Cerebellar cortex (tissue), 1 donor: ENCODE measurements around the gene MAP3K4.

Source experiments
- DNase-seq: peaks from one replicate; pipeline ENCODE4 v3.0.0-alpha.2; 2015; ENCODE audit warnings: low spot score

MAP3K4 gene

DNA sequence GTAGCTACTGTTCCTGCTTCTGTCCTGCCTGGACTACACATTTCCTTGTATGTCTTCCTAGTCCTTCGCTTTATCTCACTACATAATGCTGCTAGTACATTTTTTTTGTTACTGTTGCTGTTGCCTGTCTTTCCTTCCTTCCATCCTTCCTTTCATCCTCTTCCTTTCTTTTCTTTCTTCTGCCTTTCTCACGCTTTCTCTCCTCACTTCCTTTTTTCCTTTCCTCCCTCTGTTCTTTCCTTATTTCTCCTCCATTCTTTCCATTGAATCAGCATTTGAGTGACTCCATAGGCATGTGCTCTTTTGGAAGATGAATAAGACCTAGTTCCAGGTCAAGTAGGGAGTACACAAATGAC is 46.3 kb downstream of the MAP3K4 start:
- no peak for DNase-seq

DNA sequence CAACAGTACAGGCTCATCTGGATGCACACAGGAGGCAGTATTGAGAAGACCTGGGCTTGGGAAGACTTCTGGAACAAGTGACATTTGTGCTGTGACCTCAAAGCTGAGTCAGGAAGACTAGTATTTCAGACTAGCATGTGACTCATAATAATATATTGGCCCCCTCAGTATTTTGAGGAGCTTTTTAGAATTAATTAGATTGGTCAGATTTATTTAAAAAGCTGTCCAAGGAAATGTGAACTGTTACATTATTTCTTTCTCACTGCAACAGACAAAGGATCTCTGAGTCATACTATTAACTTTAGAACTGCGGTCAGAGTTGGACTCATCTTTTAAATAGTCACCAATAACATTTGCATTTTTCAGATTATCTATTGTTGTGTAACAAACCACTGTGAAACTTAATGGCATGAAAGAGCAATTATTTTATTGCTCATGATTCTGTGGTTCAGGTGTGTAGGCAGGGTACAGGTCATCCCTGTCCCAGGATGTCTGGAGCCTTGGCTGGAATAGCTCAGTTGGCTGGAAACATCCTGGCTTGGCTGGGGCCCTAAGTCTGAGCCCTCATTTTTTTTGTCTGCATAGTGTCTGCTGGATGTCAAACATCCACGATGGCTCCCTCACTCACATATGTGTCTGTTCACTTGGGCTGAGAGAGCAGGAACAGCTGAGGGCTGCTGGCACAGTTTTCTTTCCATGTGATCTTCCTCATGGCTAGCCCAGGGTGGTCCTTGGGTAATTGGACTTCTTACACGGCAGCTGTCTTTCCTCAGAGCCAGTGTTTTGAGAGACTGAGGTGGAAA is 46.9 kb downstream of the MAP3K4 start:
- peak; percentile 32 for DNase-seq

DNA sequence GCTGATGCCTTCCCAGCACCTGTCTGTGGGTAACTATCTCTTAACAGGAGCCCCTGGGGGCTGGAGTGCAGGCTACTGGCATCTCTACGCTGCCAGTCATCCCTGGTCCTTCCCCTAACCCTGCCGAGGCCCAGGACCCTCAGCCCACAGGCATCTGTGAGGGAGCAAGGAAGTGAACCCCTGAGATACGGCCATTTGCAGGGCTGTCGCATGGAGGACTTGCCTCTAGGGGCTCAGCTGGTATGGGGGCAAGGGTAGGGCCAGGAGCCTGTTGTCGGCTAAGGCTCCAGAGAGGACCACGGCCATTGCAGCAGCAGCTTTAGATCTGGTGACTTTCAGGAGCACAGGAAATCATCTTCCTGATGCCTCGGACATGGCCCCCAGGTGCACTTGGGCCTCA is 49.7 kb downstream of the MAP3K4 start:
- no peak for DNase-seq

DNA sequence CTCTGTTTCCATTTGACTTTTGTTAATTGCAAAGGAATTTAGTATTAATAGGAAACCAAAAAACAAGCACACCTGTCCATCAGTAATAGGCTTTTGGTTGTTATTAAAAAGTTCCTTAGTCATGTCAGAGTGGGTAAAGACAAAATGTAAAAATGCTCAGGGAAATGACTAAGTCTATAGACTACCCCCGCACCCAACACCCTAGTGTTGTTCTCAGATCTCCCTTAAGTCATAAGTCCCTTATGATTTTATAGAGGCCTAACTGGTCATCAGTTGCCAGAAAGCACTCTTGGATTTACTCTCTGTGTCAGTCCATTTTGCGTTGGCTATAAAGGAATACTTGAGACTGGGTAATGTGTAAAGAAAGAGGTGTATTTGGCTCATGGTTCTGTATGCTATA is 52.8 kb downstream of the MAP3K4 start:
- DNase-seq = no peak

DNA sequence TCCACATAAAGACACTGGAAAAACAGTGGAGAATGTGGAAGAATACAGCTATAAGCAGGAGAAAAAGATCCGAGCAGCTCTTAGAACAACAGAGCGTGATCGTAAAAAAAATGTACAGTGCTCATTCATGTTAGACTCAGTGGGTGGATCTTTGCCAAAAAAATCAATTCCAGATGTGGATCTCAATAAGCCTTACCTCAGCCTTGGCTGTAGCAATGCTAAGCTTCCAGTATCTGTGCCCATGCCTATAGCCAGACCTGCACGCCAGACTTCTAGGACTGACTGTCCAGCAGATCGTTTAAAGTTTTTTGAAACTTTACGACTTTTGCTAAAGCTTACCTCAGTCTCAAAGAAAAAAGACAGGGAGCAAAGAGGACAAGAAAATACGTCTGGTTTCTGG is 57.1 kb downstream of the MAP3K4 start:
- no peak for DNase-seq

DNA sequence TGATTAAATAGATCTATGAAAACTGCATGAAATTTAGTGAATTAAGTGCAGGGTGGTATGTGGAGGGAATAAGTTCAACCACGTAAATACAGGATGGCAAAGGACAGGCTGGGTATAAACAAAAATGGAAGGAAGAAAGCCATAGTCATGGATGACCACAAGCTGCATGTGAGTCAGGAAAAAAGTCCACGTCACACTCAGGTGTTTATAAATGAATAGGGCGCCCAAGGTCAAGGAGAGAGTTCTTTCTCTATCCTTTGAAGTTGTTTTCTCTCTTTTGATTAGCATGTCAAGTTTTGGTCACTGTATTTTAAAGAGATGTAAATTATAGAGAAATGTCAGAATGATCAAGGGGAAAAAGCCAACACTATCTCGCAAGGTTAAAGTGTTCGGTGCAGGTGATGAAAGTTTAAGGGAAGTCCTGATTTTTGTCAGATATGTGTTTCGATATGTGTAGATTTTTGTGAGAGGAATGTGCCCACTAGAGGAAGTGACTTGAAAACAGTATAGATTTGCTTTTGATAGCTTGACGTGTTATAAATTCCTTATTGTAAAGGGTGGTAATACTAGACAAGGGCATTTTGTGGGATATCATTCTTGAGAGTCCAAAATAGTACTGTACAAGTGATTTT is 58.7 kb downstream of the MAP3K4 start:
- DNase-seq = no peak

DNA sequence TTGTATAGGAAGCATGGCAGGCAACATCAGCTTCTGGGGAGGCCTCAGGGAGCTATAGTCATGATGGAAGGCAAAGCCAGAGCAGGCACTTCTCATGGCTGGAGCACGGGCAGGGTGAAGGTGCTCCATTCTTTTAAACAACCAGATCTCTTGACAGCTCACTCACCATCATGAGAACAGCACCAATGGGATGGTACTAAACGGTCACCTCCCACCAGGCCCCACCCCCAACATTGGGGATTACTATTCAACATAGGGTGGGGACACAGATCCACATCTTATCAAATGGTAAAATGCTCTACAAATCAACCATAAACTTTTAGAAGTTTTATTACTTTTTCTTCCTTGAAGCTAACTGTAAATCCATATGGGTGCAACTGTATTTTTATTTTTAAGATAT is 61.5 kb downstream of the MAP3K4 start:
- no peak for DNase-seq

DNA sequence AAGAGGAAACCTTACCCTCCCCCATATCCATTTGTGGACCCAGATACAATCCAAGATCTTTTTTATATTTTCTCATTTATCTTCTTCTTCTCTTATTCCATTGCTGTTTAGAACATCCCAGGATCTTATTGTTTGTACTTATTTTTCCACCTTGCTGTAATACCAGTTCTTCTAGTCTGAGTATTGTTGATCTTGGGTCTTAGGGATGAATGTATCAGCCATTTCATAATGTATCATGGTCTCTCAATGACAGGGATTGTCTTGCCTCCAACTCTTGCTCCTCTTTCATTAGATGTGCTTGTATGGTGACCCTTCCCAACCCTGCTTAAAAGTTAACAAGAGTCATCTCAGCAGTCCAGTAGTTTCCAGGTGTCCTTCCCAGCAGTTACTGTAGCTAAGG is 63.3 kb downstream of the MAP3K4 start:
- no peak for DNase-seq

DNA sequence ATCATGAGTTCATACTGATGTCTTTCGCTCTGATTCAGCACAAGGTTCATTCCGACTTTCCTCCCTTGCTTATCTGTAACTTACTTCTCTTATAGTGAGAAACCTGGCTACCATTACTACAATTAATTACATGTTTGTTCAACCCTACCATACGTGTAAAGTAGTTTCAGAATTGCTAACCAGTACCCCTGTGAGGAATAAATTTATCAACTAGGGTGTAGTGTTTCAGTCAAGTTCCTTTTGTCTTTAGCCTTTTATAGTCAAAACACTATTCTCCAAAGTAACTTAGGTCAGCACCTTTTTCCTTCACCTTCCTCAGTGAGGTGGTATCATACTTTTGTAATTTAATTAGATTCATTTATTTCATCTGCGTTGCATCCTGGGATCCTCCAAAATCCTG is 64.9 kb downstream of the MAP3K4 start:
- no peak for DNase-seq

DNA sequence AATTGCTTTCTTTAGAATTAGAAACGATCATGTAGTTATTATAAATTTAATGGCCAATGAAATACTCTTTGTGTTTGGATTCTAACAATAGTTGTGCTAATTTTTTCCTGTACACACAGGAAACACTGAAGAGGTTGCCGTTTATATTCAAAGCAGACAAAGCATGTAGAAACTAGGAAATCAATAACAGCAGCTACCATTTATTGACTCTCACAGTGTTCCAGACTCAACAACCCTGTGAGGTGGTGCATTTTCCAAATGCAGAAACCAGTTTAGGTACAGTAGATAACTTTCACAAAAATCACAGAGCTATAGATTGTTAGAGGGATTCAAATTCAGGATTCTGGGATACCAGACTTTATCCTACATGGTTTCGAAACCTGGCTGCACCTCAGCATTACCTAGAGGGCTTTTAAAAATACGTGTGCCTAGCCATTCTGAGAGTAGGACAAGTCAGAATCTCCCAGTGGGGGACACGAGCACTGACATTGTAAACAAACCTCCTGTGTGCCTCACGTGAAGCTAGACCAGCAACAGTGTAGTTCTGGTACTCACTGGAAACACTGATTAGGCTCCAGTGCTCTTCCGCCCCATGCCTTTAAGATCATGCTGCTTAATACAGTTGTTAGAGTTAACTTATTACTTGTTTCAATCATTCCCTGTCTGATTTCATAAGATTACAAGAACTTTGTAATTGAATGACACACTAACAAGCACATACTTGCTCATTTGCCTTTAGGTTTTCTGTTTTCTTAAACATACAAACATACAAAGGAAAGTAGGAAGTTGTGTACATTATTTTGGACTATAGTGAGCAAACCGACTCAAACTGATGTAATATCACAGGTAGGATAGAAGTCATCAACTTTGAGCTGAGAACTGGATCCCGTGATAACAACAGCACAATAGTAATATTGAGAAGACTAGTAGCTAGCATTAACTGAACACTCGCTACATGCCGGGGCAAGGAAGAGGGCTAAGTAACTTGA is 65.8 kb downstream of the MAP3K4 start:
- DNase-seq = no peak

DNA sequence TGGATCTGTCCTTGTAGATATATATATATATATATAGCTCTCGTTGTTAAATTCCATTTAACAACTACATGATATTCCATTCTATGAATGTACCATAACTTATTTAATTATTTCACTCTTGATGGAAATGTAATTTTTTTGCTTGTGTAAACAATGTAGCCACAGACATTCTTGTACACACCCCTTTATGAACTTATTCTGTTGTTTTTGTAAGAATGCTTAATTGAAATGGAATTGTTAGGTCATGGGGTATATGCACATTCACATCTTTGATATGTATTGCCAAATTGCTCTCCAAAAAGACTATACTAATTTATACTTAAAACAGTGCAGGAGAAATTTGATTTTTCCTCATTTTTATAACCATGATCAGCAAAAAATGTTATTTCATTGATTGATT is 67.2 kb downstream of the MAP3K4 start:
- no peak for DNase-seq

DNA sequence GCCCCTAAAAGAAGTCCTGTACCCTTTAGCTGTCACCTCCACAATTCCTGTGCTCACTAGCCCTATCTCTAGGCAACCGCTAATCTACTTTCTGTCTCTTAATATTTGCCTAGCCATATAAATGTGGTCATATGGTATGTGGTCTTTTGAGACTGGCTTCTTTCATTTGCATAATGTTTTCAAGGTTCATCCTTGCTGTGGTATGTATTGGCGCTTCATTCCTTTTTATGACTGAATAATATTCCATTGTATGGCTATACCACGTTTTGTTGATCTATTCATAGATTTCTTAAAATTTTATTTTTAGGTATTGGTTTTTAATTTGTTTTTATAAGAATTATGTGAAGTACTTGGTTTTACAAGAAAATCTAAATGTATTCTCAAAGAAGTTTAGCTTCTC is 70.0 kb downstream of the MAP3K4 start:
- DNase-seq = no peak

DNA sequence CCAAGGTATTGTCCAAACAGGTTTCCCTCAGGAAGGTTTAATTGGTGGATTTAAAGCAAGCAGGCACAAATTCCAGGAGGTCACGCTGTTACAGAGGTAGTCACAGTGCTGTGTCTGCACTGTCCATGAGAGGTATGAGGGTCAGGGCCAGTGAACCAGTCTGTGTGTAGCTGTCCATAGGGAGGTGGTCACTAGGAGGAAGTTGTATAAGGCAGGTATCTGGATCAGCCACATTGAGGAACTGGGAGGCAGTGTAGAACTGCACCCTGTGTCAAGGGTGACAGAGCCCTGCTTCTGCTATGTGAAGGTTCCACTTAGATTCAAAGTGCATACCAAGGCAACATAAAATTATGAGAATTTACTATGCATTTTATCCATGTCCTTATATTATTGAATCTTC is 73.3 kb downstream of the MAP3K4 start:
- no peak for DNase-seq

DNA sequence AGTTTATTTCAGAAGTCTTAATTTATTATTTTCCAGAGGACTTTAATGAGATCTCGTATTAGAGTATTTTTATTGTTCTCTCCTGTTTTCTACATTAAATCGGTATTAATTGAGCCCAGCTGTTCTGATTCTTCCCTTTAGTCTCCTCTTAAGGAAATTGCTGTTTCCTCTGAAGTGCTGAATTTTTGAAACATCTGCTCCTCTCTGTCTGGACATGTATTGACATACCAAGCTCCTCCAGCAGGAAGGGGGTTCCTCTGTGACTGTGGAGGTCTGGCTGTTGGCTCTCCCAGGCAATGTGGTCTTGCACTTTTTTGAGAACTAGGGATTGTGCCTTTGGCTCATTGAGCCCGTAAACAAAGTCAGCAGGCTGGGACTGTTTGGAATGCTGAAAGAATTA is 74.9 kb downstream of the MAP3K4 start:
- DNase-seq = no peak

DNA sequence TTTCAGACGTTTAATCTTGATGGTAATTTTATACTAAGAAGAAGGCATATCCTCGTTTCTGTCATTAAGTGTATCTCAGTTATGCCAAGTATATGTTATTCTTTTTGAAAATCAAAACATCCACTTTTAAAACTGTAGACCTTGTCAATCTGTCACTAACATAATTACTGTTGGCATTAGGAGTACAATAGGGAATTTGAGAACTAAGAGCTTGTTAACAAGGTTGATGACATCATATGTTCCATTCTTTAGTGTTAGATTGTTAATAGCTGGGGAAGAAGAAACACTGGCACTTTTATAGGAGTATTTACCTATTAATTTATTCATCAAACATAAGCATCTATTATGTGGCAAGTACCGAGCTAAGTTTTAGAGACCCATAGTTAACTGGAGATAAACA is 76.2 kb downstream of the MAP3K4 start:
- no peak for DNase-seq

DNA sequence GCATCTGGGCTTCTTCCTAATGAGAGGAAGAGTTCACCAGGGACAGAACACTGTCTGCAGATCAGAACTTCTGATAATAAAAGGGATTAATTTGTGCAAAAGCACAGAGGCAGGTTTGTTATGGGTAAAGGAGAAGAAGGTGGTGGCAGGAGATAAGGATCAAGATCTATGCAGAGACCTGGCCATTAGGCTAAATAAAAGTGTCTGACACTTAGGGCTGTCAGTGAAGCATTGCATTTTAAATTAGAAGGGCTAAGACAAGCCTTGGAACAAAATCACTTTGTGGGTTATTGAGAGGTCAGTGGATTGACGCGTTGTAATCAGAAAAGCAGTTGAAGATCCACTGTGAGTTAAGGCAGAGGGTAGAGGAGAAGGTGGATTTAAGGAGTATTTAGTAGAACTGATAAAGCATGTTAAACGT is 76.8 kb downstream of the MAP3K4 start:
- DNase-seq = no peak

DNA sequence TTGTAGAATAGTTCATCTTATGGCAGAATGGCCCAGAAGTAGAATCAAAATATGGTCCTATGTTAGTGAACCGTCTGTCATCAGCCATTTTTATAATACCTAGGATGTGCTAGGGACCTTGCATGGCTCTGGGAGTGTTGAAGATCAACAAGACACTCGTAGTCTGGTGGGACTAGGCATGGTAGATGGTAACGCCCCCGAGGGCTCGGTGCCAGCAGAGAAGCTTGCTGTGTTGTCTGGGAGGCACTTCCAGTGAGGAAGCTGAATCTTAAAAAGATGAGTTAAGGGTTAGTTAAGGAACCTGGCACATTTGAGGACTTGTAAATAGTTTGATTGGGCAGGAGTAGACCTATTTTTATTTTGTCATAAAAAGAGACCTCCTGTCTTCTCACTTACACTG is 82.4 kb downstream of the MAP3K4 start:
- DNase-seq = no peak

DNA sequence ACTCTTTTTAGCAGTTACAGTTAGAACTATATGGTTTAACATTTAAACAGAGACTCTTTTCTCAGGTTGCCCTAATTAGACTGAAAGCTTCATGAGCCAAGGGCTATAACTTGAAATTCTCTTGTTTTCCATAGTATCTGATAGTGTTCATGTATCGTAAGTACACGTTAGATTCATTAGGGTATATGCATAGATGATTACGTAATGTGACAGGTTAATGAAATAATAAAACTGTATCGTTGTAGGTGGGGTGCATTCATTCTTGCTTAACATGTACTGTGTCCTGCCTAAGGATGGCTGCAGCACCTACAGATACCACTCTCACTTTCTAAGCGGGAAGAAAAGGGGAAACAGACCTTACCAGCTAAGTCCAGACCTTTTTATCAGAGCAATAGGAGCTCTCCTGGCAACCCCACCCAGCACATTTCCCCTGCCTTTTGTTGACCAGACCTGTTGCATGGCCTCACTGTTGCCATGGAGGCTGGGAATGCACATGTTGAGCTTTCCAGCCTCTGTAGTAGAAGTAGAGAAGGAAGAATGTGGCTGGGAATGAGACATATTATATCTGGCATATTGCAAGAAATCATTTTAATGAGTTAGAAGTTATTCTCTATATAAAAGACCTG is 83.0 kb downstream of the MAP3K4 start:
- DNase-seq = no peak

DNA sequence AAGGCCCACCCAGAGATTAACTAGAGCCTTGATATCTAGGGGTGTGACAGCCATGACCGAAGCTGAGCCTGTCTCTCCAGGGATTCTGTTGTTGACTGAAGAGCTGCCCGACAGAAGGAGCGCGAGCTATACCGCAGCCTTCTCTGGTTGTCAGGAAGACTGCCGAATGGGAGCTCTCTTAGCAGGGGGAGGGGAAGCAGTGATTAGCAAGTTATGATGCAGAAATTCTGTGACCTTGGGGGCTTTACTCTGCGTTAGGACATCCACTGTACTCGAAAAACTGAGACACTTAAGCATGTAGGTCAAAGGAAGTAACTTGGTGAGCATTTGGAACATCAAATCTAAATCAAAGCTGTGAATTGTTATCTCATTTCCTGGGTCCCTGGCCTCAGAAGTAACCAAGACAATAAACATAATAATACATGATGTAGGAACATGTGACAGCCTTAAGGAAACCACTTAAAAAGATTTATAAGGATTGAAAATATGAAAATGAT is 84.7 kb downstream of the MAP3K4 start:
- no peak for DNase-seq

DNA sequence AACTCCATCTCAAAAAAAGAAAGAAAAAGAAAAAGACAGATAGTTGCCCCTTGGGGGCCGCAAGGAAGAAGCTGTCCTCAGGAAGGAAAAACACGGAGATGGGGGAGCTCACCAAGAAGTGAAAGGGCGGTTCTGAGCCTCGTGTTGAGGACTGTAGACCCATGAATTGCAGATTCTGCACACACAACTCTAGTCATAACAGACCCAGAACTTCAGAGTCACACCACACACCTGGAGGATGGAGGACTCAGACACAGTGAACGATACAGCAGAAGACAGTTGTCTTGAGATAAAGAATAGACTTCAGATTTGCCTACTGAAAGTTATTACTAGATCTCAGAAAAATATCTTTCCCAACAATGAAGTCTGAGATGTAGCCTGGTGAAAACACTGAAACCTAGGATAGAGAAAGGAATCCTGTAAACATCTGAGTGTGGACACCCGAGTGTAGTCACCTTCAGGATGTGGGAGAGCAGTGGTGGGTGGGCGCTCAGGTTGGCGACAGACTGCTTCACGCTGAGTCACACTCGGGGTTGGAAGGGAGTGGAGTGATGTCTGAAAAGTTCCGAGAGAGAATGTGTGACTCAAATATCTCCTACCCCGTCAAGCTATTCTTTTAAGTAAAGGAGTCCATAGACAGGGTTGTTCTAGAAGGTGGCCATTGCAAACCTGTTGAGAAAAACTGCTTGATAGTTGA is 88.1 kb downstream of the MAP3K4 start:
- no peak for DNase-seq

DNA sequence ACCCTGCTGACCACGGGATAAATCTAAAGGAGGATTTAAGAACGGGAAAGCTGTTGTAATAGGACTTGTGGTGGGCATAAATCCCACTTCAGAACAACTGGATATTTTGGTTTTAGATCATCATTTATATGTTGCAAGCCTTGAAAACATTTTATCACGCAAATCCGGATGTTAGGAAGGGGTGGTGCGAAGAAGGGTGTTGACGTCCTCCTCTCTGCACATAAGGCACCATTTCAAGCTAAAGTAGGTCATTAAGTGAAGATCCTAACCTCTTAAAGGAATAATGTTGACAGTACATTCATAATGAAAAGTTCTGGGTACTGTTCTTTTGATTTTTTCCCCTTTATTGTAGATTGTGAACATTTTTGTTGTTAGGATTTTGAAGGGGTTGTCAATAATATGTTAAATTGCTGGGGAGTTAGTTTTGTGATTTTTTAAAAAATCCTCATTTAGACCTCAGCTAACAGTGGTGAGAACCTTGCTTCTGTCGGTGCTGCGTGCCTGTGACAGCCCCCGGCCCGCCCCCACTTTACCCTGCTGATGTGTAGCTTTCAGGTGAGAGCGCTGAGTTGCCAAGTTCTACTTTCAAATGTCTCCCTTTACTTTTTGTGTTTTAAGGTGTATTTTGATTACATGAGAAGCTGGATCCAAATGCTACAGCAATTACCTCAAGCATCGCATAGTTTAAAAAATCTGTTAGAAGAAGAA is 88.8 kb downstream of the MAP3K4 start:
- no peak for DNase-seq
